Activated T-helper 1 cell treated with anti-CD3 and anti-CD28 coated beads, Interleukin-12 subunit alpha, Interleukin-12 subunit beta, Interleukin-2, Interleukin-4 antibody, amounts not matched to agents 30 ng/mL and 10 ng/mL and 1 ng/mL, durations not matched to agents 14 hours and 24 hours and 36 hours (primary cell): ENCODE results near the gene BLID. TPM values are rescaled to one million over a fixed set of nuclear protein-coding genes. Genes with fewer than 3 reads are reported as not detected.

Experiments used
- DNase-seq: peaks from one replicate; pipeline ENCODE4 v3.0.0; 2021; ENCODE audit warnings: low spot score
- H3K27ac Mint-ChIP-seq: one replicate; pipeline ENCODE4 v1.8.0; 2021; ENCODE audit warnings: mild to moderate bottlenecking, mixed read lengths
- H3K27me3 Mint-ChIP-seq: one replicate; pipeline ENCODE4 v1.8.0; 2022; ENCODE audit warnings: mild to moderate bottlenecking, moderate library complexity, mixed read lengths; ENCODE audit not compliant: insufficient read depth
- H3K36me3 Mint-ChIP-seq: one replicate; pipeline ENCODE4 v1.8.0; 2021; ENCODE audit warnings: low read depth, mixed read lengths
- H3K4me1 Mint-ChIP-seq: one replicate; pipeline ENCODE4 v1.8.0; 2021; ENCODE audit warnings: low read depth, mixed read lengths
- H3K4me3 Mint-ChIP-seq: one replicate; pipeline ENCODE4 v1.8.0; 2021; ENCODE audit warnings: mild to moderate bottlenecking, moderate library complexity, mixed read lengths
- H3K9me3 Mint-ChIP-seq: one replicate; pipeline ENCODE4 v1.8.0; 2021; ENCODE audit warnings: mixed read lengths
- intact Hi-C: fragments of 100-400 bp; cut with micrococcal nuclease; formaldehyde crosslinking; loops from one replicate; pipeline ENCODE4 v1.15.1; 2024
- total RNA-seq: library from RNA; stranded (reverse); gene quantifications from 2 replicates; pipeline ENCODE4 v1.2.3, GENCODE V29; 2022

Gene BLID
- total RNA-seq, 1 donor from 2014 or later, result not detected

- H3K4me3 Mint-ChIP-seq, result no peak overlapping the region
- no peak overlapping the region for H3K27ac Mint-ChIP-seq
- no peaks in the 10 kb centered on the region for H3K4me1 Mint-ChIP-seq
- peaks cover 20% of the 10 kb centered on the region for H3K27me3 Mint-ChIP-seq
- H3K9me3 Mint-ChIP-seq, result no peaks in the 10 kb centered on the region
- DNase-seq, result no peak
- H3K36me3 Mint-ChIP-seq, result no peaks in the 10 kb centered on the region
- intact Hi-C loops, result no loop called here
Measured at GRCh38 chr11:122098261-122098980, 17.6 kb downstream of the BLID start.

- no peak for DNase-seq
- no peak overlapping the region for H3K27ac Mint-ChIP-seq
- H3K27me3 Mint-ChIP-seq, result peaks cover 22% of the 10 kb centered on the region
- H3K4me1 Mint-ChIP-seq, result no peaks in the 10 kb centered on the region
- intact Hi-C loops, result no loop called here
- no peak overlapping the region for H3K4me3 Mint-ChIP-seq
- H3K9me3 Mint-ChIP-seq, result no peaks in the 10 kb centered on the region
- no peaks in the 10 kb centered on the region for H3K36me3 Mint-ChIP-seq
Measured at GRCh38 chr11:122097419-122098001, 18.5 kb downstream of the BLID start.

GRCh38 chr11:122096272-122097112 is 19.5 kb downstream of the BLID start:
- Mint-ChIP-seq H3K9me3 (no peaks in the 10 kb centered on the region), H3K27me3 (peaks cover 22% of the 10 kb centered on the region), H3K27ac (no peak overlapping the region), H3K4me3 (no peak overlapping the region), H3K4me1 (no peaks in the 10 kb centered on the region), H3K36me3 (no peaks in the 10 kb centered on the region)
- no peak for DNase-seq
- intact Hi-C loops, result no loop called here

GRCh38 chr11:122095681-122096262 is 20.2 kb downstream of the BLID start:
- Mint-ChIP-seq H3K36me3 (no peaks in the 10 kb centered on the region), H3K9me3 (no peaks in the 10 kb centered on the region), H3K27ac (no peak overlapping the region), H3K4me1 (no peaks in the 10 kb centered on the region), H3K4me3 (no peak overlapping the region), H3K27me3 (peaks cover 22% of the 10 kb centered on the region)
- DNase-seq, result no peak
- intact Hi-C loops, result no loop called here

GRCh38 chr11:122094836-122095235 is 21.2 kb downstream of the BLID start:
- H3K9me3 Mint-ChIP-seq, result no peaks in the 10 kb centered on the region
- H3K27ac Mint-ChIP-seq, result no peak overlapping the region
- peaks cover 17% of the 10 kb centered on the region for H3K27me3 Mint-ChIP-seq
- intact Hi-C loops, result no loop called here
- H3K4me3 Mint-ChIP-seq, result no peak overlapping the region
- DNase-seq, result no peak
- no peaks in the 10 kb centered on the region for H3K36me3 Mint-ChIP-seq
- H3K4me1 Mint-ChIP-seq, result no peaks in the 10 kb centered on the region

- peaks cover 9% of the 10 kb centered on the region for H3K27me3 Mint-ChIP-seq
Measured at GRCh38 chr11:122093731-122094275, 22.2 kb downstream of the BLID start.

GRCh38 chr11:122091835-122092234 is 24.2 kb downstream of the BLID start:
- H3K27me3 Mint-ChIP-seq, result peaks cover 2% of the 10 kb centered on the region
- H3K27ac Mint-ChIP-seq, result no peak overlapping the region
- DNase-seq, result no peak
- H3K4me3 Mint-ChIP-seq, result no peak overlapping the region
- intact Hi-C loops, result no loop called here
- no peaks in the 10 kb centered on the region for H3K36me3 Mint-ChIP-seq
- no peaks in the 10 kb centered on the region for H3K4me1 Mint-ChIP-seq
- H3K9me3 Mint-ChIP-seq, result no peaks in the 10 kb centered on the region

More at GRCh38 chr11:122093731-122094275, 22.2 kb downstream of the BLID start:
- Mint-ChIP-seq H3K4me1 (no peaks in the 10 kb centered on the region), H3K9me3 (no peaks in the 10 kb centered on the region), H3K4me3 (no peak overlapping the region), H3K27ac (no peak overlapping the region), H3K36me3 (no peaks in the 10 kb centered on the region)
- intact Hi-C loops, result no loop called here
- no peak for DNase-seq

- intact Hi-C loops, result no loop called here
- H3K36me3 Mint-ChIP-seq, result no peaks in the 10 kb centered on the region
- H3K4me1 Mint-ChIP-seq, result no peaks in the 10 kb centered on the region
Measured at GRCh38 chr11:122089111-122089510, 26.9 kb downstream of the BLID start.

GRCh38 chr11:122085712-122086111 is 30.3 kb downstream of the BLID start:
- Mint-ChIP-seq H3K4me1 (no peaks in the 10 kb centered on the region), H3K27ac (no peak overlapping the region), H3K27me3 (no peaks in the 10 kb centered on the region), H3K9me3 (no peaks in the 10 kb centered on the region), H3K36me3 (no peaks in the 10 kb centered on the region), H3K4me3 (no peak overlapping the region)
- intact Hi-C loops, result no loop called here
- DNase-seq, result no peak

More at GRCh38 chr11:122089111-122089510, 26.9 kb downstream of the BLID start:
- no peak for DNase-seq
- Mint-ChIP-seq H3K27me3 (peaks cover 2% of the 10 kb centered on the region), H3K4me3 (no peak overlapping the region), H3K27ac (no peak overlapping the region), H3K9me3 (no peaks in the 10 kb centered on the region)

- DNase-seq, result no peak
- Mint-ChIP-seq H3K36me3 (no peaks in the 10 kb centered on the region), H3K9me3 (no peaks in the 10 kb centered on the region), H3K4me1 (no peaks in the 10 kb centered on the region), H3K27ac (no peak overlapping the region), H3K27me3 (no peaks in the 10 kb centered on the region), H3K4me3 (no peak overlapping the region)
- intact Hi-C loops, result no loop called here
Measured at GRCh38 chr11:122085264-122085663, 30.8 kb downstream of the BLID start.

GRCh38 chr11:122082205-122082604 is 33.8 kb downstream of the BLID start:
- no peaks in the 10 kb centered on the region for H3K9me3 Mint-ChIP-seq
- H3K4me3 Mint-ChIP-seq, result no peak overlapping the region
- no peaks in the 10 kb centered on the region for H3K36me3 Mint-ChIP-seq
- H3K4me1 Mint-ChIP-seq, result no peaks in the 10 kb centered on the region
- intact Hi-C loops, result no loop called here
- DNase-seq, result no peak
- no peak overlapping the region for H3K27ac Mint-ChIP-seq
- no peaks in the 10 kb centered on the region for H3K27me3 Mint-ChIP-seq

- Mint-ChIP-seq H3K27ac (no peak overlapping the region), H3K36me3 (no peaks in the 10 kb centered on the region), H3K27me3 (no peaks in the 10 kb centered on the region), H3K4me3 (no peak overlapping the region), H3K9me3 (no peaks in the 10 kb centered on the region), H3K4me1 (no peaks in the 10 kb centered on the region)
- no peak for DNase-seq
- intact Hi-C loops, result no loop called here
Measured at GRCh38 chr11:122081073-122081472, 34.9 kb downstream of the BLID start.
